NB4 (cell line): ENCODE results near the gene TXNDC5.

Experiments used
- DNase-seq: peaks from one replicate; pipeline ENCODE4 v3.0.0; 2010; ENCODE audit warnings: low read depth
- H3K4me3 ChIP-seq: one replicate; pipeline ENCODE4 v1.5.1; 2011; ENCODE audit warnings: mild to moderate bottlenecking, low read depth, low read length, moderate library complexity
- MAX ChIP-seq: IDR thresholded peaks from 2 replicates; pipeline ENCODE4 v1.6.1; 2011; ENCODE audit warnings: low read depth, low read length
- MYC ChIP-seq: IDR thresholded peaks from 2 replicates; pipeline ENCODE4 v1.6.1; 2011; ENCODE audit warnings: low read depth, low read length
- POLR2A ChIP-seq: IDR thresholded peaks from 2 replicates; pipeline ENCODE4 v1.6.1; 2011; ENCODE audit warnings: mild to moderate bottlenecking; ENCODE audit not compliant: insufficient read length; ENCODE audit errors: extremely low read depth
- TF ChIP-seq, protein P1 (sequence below): IDR thresholded peaks from one replicate; pipeline ENCODE4 v1.5.1; 2012; ENCODE audit warnings: low read depth, low read length

The TXNDC5 gene

DNA sequence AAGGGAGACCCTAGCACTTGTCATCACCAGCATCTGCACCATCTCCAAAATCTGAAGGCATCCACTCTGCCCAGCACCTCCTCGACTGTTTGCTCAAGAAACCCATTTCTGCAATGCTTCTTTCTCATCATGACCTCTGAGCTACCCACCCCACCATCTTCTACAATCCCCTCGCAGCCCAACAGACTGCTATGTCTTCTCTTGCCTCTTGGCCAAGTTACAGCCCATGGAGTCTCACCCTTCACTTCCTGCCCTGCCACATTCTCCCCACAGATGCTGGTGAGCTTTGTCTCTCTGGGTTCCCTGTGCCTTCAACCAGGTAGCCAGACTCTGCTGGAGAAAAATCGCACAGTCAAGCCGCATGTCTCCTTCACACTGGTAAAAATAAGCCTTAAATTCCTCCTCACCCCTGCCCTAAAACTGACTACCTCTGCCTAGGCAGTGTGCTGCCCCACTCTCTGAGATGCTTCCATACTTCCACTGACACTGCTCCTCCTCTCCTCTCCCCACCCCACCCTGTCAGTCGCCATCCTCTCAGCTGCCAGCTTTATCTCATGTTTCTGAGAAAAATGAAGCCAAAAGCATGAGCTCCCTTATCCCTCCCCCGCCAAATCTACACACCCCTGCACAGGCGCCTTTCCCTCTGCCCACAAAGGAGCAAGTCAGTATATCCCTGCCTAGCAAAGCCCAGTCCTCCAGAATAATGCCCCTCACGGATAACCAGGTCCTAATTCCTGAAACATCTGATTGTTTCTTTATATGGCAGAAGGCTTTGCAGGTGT lies 2.3 kb upstream of the TXNDC5 start:
- no peak for TF ChIP-seq MYC
- TF ChIP-seq, protein P1, sequence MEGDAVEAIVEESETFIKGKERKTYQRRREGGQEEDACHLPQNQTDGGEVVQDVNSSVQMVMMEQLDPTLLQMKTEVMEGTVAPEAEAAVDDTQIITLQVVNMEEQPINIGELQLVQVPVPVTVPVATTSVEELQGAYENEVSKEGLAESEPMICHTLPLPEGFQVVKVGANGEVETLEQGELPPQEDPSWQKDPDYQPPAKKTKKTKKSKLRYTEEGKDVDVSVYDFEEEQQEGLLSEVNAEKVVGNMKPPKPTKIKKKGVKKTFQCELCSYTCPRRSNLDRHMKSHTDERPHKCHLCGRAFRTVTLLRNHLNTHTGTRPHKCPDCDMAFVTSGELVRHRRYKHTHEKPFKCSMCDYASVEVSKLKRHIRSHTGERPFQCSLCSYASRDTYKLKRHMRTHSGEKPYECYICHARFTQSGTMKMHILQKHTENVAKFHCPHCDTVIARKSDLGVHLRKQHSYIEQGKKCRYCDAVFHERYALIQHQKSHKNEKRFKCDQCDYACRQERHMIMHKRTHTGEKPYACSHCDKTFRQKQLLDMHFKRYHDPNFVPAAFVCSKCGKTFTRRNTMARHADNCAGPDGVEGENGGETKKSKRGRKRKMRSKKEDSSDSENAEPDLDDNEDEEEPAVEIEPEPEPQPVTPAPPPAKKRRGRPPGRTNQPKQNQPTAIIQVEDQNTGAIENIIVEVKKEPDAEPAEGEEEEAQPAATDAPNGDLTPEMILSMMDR: no peak
- TF ChIP-seq MAX: no peak
- TF ChIP-seq POLR2A: no peak
- no peak overlapping the region for H3K4me3 ChIP-seq
- no peak for DNase-seq

DNA sequence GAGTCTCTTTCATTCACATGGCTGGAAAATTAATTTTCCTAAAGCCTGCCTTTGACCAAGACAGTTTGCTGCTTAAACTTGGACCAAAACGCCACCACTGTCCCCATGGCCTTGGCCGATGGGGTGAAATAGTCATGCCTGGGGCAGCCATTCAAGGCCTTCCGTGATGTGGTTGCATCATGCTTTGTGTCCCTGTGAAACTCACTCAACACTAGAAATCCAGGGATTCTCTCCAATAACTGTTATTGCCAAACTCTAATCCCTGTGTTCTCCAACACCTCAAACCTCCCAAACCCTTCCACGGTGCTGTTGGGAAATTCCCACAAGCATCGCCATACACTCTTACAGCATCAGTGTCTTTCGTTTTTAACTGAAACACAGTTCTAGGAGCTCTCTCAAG lies 1.4 kb upstream of the TXNDC5 start:
- DNase-seq: no peak
- TF ChIP-seq MYC: no peak
- TF ChIP-seq, protein P1: no peak
- TF ChIP-seq POLR2A: no peak
- no peak for TF ChIP-seq MAX
- no peak overlapping the region for H3K4me3 ChIP-seq

- peak overlapping the region; percentile 27 for H3K4me3 ChIP-seq
- TF ChIP-seq MAX (no peak), MYC (no peak), POLR2A (no peak)
- TF ChIP-seq, protein P1: no peak
- no peak for DNase-seq
Measured at GRCh38 chr6:7911345-7911725, 747 bp upstream of the TXNDC5 start.

DNA sequence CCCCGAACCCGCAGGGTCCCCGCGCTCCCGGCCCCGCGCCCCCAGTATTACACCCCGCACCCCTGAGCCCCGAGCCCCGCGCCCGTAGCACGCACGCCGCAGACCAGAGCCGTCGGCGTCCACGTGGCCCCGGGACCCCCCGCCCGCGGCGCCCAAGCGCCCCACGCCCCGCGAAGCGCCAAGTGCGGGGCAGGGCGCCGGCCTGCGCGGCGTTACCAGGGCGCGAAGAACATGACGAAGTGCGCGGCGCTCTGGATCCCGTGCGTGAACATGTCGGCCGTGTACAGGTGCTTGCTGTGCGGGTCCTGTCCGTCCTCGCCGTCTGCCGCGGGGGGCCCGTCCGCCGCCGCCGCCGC lies 312 bp downstream of the TXNDC5 start:
- TF ChIP-seq MAX (peak; percentile 65), MYC (no peak; the same call in 1 of the 2 replicates)
- peak overlapping the region; percentile 62 for H3K4me3 ChIP-seq
- DNase-seq: no peak

DNA sequence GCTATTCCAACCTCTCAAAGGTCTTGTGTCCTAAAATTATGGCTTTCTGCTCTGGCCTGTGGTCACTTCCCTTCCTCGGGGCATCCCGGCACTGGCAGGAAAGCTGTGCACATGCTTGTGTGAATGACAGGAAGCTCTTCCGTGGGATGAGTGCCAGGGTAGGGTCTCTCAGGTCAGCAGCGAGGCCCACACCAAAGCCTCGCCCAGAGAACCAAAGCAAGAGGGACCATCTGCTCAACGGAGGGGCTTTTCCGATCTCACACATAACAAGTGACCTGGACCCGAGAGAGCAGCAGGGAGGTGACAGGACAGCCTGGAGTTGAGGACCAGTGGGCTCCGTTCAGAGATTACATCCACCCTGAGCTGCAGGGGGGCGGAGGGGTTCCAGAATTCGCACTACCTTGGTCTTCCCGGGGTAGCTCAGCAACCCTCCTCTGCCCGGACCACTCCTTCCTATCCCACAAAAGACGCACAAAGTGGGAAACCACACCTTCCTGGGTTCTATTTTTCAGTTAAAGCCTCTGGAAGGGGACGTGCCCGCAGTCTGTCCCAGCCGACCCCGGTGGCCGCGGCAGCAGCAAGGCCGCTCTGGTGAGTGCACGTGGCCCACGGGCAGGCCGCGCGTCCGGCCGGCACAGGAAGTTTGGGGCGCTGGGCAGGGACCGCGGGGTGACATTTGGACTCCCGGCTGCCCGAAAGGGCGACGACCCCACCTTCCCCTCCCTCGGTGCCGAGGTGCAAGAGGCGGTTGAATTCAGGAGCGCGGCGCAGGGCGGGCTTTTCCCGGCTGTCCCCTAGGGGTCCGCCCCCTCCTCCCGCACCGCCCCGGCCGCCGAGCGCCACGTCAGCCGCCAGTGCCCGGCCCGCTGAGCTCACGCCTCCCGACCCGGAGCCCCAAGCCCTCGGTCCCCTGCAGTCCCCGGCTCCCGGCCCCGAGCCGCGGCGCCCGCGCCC lies 988 bp downstream of the TXNDC5 start:
- TF ChIP-seq MAX (peak; percentile 95), POLR2A (no peak), MYC (peak; percentile 95)
- TF ChIP-seq, protein P1: no peak
- DNase-seq: peak; percentile 79
- peak overlapping the region; percentile 95 for H3K4me3 ChIP-seq

DNA sequence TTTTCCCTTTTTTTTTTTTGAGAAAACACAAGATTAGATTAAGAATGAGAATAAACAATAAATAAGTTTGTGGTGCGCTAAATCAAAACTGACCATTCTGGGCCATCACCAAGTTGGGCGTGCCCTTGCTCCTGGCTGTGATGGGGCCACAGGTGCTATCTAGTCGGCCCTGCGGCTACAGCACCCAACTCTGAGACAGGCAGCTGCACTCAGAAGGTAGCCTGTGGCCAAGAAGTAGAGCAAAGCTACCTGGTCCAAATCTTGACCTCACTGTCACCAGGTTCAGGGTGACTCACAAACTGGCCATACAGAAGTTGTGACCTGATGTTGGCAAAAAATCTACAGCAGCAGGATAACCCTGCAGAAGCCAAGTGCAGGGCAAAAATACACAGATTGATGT lies 3.4 kb downstream of the TXNDC5 start:
- TF ChIP-seq, protein P1: no peak
- peak overlapping the region; percentile 16 for H3K4me3 ChIP-seq
- DNase-seq: no peak
